WTC11 (cell line): ENCODE results near the gene GHR. TPM values are rescaled to one million over a fixed set of nuclear protein-coding genes. Genes with fewer than 3 reads are reported as not detected.

Experiments used
- ATAC-seq: fragments of 200-7000 bp; cut with Tn5 transposase; 2 replicates; pipeline ENCODE4 v1.10.0; 2021; ENCODE audit warnings: mild to moderate bottlenecking, moderate library complexity
- CTCF ChIA-PET: fragments of 300-600 bp; sonication (Branson Sonifier 250); formaldehyde crosslinking; loops from one replicate; lab custom pipeline; 2021; ENCODE audit warnings: antibody characterized with exemption; lab: Charles Lee
- POLR2A ChIA-PET: fragments of 350-600 bp; sonication (Branson Sonifier 250); formaldehyde crosslinking; loops from one replicate; lab custom pipeline; 2021; ENCODE audit warnings: antibody characterized with exemption; lab: Charles Lee
- DNase-seq: peaks from one replicate; pipeline ENCODE4 v3.0.0; 2021; ENCODE audit warnings: low spot score
- H3K27ac Mint-ChIP-seq: 2 replicates; pipeline ENCODE4 v1.8.0; 2021; ENCODE audit warnings: mixed read lengths
- H3K27me3 Mint-ChIP-seq: 2 replicates; pipeline ENCODE4 v1.8.0; 2021; ENCODE audit warnings: low read depth, mild to moderate bottlenecking, moderate library complexity, mixed read lengths
- H3K36me3 Mint-ChIP-seq: 2 replicates; pipeline ENCODE4 v1.8.0; 2021; ENCODE audit warnings: mixed read lengths
- H3K4me1 Mint-ChIP-seq: 2 replicates; pipeline ENCODE4 v1.8.0; 2022; ENCODE audit warnings: mixed read lengths
- H3K4me3 Mint-ChIP-seq: 2 replicates; pipeline ENCODE4 v1.8.0; 2021; ENCODE audit warnings: mild to moderate bottlenecking, moderate library complexity, mixed read lengths
- H3K9me3 Mint-ChIP-seq: 2 replicates; pipeline ENCODE4 v1.8.0; 2021; ENCODE audit warnings: mixed read lengths
- CREM ChIP-seq: sonication (generic); formaldehyde crosslinking; IDR thresholded peaks from 2 replicates; pipeline ENCODE4 v1.8.1; 2022; ENCODE audit warnings: mild to moderate bottlenecking, missing genetic modification reagents, moderate library complexity
- FOXP1 ChIP-seq: sonication (generic); formaldehyde crosslinking; IDR thresholded peaks from 2 replicates; pipeline ENCODE4 v1.8.0; 2022; ENCODE audit warnings: missing genetic modification reagents, mild to moderate bottlenecking, moderate library complexity, borderline replicate concordance
- NFATC4 ChIP-seq: fragments of 250-450 bp; sonication (Bioruptor Pico); IDR thresholded peaks from 2 replicates; pipeline ENCODE4 v1.9.0; 2021; ENCODE audit warnings: mild to moderate bottlenecking
- NFE2L1 ChIP-seq: sonication (generic); formaldehyde crosslinking; IDR thresholded peaks from 2 replicates; pipeline ENCODE4 v1.8.1; 2023; ENCODE audit warnings: missing genetic modification reagents
- NR3C1 ChIP-seq: sonication (generic); formaldehyde crosslinking; conservative IDR thresholded peaks from 2 replicates; pipeline ENCODE4 v1.8.1; 2023; ENCODE audit warnings: low read depth, mild to moderate bottlenecking, missing genetic modification reagents
- ZBTB21 ChIP-seq: sonication (generic); formaldehyde crosslinking; IDR thresholded peaks from 2 replicates; pipeline ENCODE4 v1.8.1; 2023; ENCODE audit warnings: mild to moderate bottlenecking, missing genetic modification reagents, borderline replicate concordance
- ZNF138 ChIP-seq: sonication (generic); formaldehyde crosslinking; conservative IDR thresholded peaks from 2 replicates; pipeline ENCODE4 v1.8.1; 2022; ENCODE audit warnings: mild to moderate bottlenecking, moderate library complexity, missing genetic modification reagents
- ZNF263 ChIP-seq: sonication (generic); formaldehyde crosslinking; IDR thresholded peaks from 2 replicates; pipeline ENCODE4 v1.8.1; 2022; ENCODE audit warnings: low read depth, mild to moderate bottlenecking, moderate library complexity, missing genetic modification reagents
- ZNF423 ChIP-seq: fragments of 250-450 bp; sonication (Bioruptor Pico); IDR thresholded peaks from 2 replicates; pipeline ENCODE4 v2.1.2; 2022; ENCODE audit warnings: mild to moderate bottlenecking, moderate library complexity
- total RNA-seq: library from RNA; stranded (reverse); gene quantifications from 3 replicates; pipeline ENCODE4 v1.2.3, GENCODE V29; 2021
- TF ChIP-seq, protein P1 (sequence below): sonication (generic); formaldehyde crosslinking; IDR thresholded peaks from 2 replicates; pipeline ENCODE4 v1.8.1; 2023; ENCODE audit warnings: mild to moderate bottlenecking, moderate library complexity, missing genetic modification reagents
- TF ChIP-seq, protein P2 (sequence below): sonication (generic); formaldehyde crosslinking; conservative IDR thresholded peaks from 2 replicates; pipeline ENCODE4 v1.8.1; 2022; ENCODE audit warnings: mild to moderate bottlenecking, missing genetic modification reagents
- TF ChIP-seq, protein P3 (sequence below): sonication (generic); formaldehyde crosslinking; IDR thresholded peaks from 2 replicates; pipeline ENCODE4 v1.8.1; 2022; ENCODE audit warnings: mild to moderate bottlenecking, moderate library complexity, missing genetic modification reagents
- TF ChIP-seq, protein P4 (sequence below): sonication (generic); formaldehyde crosslinking; IDR thresholded peaks from 2 replicates; pipeline ENCODE4 v1.8.0; 2023; ENCODE audit warnings: mild to moderate bottlenecking, missing genetic modification reagents
- TF ChIP-seq, protein P5 (sequence below): sonication (generic); formaldehyde crosslinking; conservative IDR thresholded peaks from 2 replicates; pipeline ENCODE4 v1.8.1; 2023; ENCODE audit warnings: mild to moderate bottlenecking, low read depth, missing genetic modification reagents, moderate library complexity
- TF ChIP-seq, protein P6 (sequence below): sonication (generic); formaldehyde crosslinking; IDR thresholded peaks from 2 replicates; pipeline ENCODE4 v1.8.1; 2023; ENCODE audit warnings: mild to moderate bottlenecking, missing genetic modification reagents
- TF ChIP-seq, protein P7 (sequence below): sonication (generic); formaldehyde crosslinking; IDR thresholded peaks from 2 replicates; pipeline ENCODE4 v1.8.0; 2023; ENCODE audit warnings: missing genetic modification reagents, mild to moderate bottlenecking, borderline replicate concordance
- TF ChIP-seq, protein P8 (sequence below): sonication (generic); formaldehyde crosslinking; IDR thresholded peaks from 2 replicates; pipeline ENCODE4 v1.8.1; 2023; ENCODE audit warnings: mild to moderate bottlenecking, missing genetic modification reagents

The GHR gene
- total RNA-seq, 1 experiment from 2014 or later, result 0.57 TPM

DNA sequence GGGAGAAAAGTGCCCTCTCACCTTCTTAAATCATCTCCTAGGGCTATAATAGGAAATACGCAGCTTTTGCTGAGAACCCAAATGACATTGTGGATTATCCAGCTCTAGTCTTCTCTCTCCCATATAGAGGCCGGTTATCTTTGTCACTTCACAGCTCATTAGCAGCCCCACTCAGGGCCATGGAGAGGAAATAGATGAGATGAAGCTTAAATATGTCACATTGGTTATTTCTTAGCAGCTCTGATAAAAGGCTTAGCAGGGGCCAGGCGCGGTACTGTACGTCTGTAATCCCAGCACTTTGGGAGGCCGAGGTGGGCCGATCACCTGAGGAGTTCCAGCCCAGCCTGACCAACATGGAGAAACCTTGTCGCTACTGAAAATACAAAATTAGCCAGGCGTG lies 90.0 kb downstream of the GHR start (continued):
- TF ChIP-seq, protein P1, sequence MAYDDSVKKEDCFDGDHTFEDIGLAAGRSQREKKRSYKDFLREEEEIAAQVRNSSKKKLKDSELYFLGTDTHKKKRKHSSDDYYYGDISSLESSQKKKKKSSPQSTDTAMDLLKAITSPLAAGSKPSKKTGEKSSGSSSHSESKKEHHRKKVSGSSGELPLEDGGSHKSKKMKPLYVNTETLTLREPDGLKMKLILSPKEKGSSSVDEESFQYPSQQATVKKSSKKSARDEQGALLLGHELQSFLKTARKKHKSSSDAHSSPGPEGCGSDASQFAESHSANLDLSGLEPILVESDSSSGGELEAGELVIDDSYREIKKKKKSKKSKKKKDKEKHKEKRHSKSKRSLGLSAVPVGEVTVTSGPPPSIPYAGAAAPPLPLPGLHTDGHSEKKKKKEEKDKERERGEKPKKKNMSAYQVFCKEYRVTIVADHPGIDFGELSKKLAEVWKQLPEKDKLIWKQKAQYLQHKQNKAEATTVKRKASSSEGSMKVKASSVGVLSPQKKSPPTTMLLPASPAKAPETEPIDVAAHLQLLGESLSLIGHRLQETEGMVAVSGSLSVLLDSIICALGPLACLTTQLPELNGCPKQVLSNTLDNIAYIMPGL, result no peak
- TF ChIP-seq, protein P2, sequence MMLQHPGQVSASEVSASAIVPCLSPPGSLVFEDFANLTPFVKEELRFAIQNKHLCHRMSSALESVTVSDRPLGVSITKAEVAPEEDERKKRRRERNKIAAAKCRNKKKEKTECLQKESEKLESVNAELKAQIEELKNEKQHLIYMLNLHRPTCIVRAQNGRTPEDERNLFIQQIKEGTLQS (CRISPR knock-in tag), result no peak

DNA sequence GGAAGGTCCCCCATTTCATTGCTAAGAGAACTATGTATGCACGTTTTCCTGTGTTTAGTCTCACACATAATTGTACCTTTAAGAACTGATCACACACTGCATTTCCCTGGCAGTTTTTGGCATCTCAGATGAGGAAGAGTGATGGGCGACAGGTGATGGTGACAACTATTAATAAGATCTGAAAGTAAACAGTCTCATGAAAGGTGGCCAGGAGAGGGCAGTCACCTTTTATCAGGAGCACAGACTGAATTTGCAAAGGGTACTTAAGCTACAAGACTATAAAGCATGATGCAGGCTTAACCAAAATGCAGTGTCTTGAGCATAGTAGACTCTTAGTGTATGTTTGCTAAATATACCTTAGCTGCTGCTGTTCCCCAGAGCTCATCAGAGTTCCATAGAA lies 91.5 kb downstream of the GHR start:
- POLR2A ChIA-PET, result no interaction called here
- Mint-ChIP-seq H3K4me1 (peaks cover 16% of the 10 kb centered on the region), H3K27ac (no peak overlapping the region), H3K9me3 (no peaks in the 10 kb centered on the region), H3K27me3 (no peaks in the 10 kb centered on the region), H3K36me3 (no peaks in the 10 kb centered on the region), H3K4me3 (no peak overlapping the region)
- ATAC-seq (peak; percentile 82), DNase-seq (no peak)
- CTCF ChIA-PET, result interaction anchor here (0.6 to 3.1 kb wide), 12 partner anchors 13 to 477 kb away, joined by 3 to 30 read pairs (median 4); partner anchors contain the start of gene GHR
- TF ChIP-seq ZBTB21 (CRISPR knock-in tag) (no peak), ZNF263 (no peak), NR3C1 (CRISPR knock-in tag) (no peak), ZNF423 (CRISPR knock-in tag) (no peak), NFE2L1 (CRISPR knock-in tag) (no peak), NFATC4 (CRISPR knock-in tag) (no peak), CREM (CRISPR knock-in tag) (no peak), FOXP1 (CRISPR knock-in tag) (no peak), ZNF138 (no peak)
- TF ChIP-seq, protein P3, sequence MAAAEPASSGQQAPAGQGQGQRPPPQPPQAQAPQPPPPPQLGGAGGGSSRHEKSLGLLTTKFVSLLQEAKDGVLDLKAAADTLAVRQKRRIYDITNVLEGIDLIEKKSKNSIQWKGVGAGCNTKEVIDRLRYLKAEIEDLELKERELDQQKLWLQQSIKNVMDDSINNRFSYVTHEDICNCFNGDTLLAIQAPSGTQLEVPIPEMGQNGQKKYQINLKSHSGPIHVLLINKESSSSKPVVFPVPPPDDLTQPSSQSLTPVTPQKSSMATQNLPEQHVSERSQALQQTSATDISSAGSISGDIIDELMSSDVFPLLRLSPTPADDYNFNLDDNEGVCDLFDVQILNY, result no peak
- TF ChIP-seq, protein P4, sequence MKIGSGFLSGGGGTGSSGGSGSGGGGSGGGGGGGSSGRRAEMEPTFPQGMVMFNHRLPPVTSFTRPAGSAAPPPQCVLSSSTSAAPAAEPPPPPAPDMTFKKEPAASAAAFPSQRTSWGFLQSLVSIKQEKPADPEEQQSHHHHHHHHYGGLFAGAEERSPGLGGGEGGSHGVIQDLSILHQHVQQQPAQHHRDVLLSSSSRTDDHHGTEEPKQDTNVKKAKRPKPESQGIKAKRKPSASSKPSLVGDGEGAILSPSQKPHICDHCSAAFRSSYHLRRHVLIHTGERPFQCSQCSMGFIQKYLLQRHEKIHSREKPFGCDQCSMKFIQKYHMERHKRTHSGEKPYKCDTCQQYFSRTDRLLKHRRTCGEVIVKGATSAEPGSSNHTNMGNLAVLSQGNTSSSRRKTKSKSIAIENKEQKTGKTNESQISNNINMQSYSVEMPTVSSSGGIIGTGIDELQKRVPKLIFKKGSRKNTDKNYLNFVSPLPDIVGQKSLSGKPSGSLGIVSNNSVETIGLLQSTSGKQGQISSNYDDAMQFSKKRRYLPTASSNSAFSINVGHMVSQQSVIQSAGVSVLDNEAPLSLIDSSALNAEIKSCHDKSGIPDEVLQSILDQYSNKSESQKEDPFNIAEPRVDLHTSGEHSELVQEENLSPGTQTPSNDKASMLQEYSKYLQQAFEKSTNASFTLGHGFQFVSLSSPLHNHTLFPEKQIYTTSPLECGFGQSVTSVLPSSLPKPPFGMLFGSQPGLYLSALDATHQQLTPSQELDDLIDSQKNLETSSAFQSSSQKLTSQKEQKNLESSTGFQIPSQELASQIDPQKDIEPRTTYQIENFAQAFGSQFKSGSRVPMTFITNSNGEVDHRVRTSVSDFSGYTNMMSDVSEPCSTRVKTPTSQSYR (CRISPR knock-in tag), result no peak
- TF ChIP-seq, protein P2 (CRISPR knock-in tag), result no peak
- TF ChIP-seq, protein P5, sequence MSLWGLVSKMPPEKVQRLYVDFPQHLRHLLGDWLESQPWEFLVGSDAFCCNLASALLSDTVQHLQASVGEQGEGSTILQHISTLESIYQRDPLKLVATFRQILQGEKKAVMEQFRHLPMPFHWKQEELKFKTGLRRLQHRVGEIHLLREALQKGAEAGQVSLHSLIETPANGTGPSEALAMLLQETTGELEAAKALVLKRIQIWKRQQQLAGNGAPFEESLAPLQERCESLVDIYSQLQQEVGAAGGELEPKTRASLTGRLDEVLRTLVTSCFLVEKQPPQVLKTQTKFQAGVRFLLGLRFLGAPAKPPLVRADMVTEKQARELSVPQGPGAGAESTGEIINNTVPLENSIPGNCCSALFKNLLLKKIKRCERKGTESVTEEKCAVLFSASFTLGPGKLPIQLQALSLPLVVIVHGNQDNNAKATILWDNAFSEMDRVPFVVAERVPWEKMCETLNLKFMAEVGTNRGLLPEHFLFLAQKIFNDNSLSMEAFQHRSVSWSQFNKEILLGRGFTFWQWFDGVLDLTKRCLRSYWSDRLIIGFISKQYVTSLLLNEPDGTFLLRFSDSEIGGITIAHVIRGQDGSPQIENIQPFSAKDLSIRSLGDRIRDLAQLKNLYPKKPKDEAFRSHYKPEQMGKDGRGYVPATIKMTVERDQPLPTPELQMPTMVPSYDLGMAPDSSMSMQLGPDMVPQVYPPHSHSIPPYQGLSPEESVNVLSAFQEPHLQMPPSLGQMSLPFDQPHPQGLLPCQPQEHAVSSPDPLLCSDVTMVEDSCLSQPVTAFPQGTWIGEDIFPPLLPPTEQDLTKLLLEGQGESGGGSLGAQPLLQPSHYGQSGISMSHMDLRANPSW (CRISPR knock-in tag), result no peak
- TF ChIP-seq, protein P6, sequence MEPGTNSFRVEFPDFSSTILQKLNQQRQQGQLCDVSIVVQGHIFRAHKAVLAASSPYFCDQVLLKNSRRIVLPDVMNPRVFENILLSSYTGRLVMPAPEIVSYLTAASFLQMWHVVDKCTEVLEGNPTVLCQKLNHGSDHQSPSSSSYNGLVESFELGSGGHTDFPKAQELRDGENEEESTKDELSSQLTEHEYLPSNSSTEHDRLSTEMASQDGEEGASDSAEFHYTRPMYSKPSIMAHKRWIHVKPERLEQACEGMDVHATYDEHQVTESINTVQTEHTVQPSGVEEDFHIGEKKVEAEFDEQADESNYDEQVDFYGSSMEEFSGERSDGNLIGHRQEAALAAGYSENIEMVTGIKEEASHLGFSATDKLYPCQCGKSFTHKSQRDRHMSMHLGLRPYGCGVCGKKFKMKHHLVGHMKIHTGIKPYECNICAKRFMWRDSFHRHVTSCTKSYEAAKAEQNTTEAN, result no peak
- TF ChIP-seq, protein P7, sequence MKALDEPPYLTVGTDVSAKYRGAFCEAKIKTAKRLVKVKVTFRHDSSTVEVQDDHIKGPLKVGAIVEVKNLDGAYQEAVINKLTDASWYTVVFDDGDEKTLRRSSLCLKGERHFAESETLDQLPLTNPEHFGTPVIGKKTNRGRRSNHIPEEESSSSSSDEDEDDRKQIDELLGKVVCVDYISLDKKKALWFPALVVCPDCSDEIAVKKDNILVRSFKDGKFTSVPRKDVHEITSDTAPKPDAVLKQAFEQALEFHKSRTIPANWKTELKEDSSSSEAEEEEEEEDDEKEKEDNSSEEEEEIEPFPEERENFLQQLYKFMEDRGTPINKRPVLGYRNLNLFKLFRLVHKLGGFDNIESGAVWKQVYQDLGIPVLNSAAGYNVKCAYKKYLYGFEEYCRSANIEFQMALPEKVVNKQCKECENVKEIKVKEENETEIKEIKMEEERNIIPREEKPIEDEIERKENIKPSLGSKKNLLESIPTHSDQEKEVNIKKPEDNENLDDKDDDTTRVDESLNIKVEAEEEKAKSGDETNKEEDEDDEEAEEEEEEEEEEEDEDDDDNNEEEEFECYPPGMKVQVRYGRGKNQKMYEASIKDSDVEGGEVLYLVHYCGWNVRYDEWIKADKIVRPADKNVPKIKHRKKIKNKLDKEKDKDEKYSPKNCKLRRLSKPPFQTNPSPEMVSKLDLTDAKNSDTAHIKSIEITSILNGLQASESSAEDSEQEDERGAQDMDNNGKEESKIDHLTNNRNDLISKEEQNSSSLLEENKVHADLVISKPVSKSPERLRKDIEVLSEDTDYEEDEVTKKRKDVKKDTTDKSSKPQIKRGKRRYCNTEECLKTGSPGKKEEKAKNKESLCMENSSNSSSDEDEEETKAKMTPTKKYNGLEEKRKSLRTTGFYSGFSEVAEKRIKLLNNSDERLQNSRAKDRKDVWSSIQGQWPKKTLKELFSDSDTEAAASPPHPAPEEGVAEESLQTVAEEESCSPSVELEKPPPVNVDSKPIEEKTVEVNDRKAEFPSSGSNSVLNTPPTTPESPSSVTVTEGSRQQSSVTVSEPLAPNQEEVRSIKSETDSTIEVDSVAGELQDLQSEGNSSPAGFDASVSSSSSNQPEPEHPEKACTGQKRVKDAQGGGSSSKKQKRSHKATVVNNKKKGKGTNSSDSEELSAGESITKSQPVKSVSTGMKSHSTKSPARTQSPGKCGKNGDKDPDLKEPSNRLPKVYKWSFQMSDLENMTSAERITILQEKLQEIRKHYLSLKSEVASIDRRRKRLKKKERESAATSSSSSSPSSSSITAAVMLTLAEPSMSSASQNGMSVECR (CRISPR knock-in tag), result no peak
- TF ChIP-seq, protein P8, sequence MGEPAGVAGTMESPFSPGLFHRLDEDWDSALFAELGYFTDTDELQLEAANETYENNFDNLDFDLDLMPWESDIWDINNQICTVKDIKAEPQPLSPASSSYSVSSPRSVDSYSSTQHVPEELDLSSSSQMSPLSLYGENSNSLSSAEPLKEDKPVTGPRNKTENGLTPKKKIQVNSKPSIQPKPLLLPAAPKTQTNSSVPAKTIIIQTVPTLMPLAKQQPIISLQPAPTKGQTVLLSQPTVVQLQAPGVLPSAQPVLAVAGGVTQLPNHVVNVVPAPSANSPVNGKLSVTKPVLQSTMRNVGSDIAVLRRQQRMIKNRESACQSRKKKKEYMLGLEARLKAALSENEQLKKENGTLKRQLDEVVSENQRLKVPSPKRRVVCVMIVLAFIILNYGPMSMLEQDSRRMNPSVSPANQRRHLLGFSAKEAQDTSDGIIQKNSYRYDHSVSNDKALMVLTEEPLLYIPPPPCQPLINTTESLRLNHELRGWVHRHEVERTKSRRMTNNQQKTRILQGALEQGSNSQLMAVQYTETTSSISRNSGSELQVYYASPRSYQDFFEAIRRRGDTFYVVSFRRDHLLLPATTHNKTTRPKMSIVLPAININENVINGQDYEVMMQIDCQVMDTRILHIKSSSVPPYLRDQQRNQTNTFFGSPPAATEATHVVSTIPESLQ (CRISPR knock-in tag), result no peak
